Neural progenitor cell (in vitro differentiated cells): ENCODE results near the gene GAS2L1.

Experiments used
- EZH2 ChIP-seq: fragments of 200-600 bp; sonication (generic); IDR thresholded peaks from 2 replicates; pipeline ENCODE4 v1.6.1; 2017; ENCODE audit warnings: antibody characterized with exemption, mild to moderate bottlenecking, moderate library complexity
- EZH2phosphoT487 ChIP-seq: fragments of 200-600 bp; sonication (generic); IDR thresholded peaks from 2 replicates; pipeline ENCODE4 v1.6.1; 2017; ENCODE audit warnings: antibody characterized with exemption
- TF ChIP-seq, protein P1 (sequence below): fragments of 200-600 bp; sonication (generic); IDR thresholded peaks from 2 replicates; pipeline ENCODE4 v1.5.1; 2017; ENCODE audit warnings: antibody characterized with exemption, mild to moderate bottlenecking

DNA sequence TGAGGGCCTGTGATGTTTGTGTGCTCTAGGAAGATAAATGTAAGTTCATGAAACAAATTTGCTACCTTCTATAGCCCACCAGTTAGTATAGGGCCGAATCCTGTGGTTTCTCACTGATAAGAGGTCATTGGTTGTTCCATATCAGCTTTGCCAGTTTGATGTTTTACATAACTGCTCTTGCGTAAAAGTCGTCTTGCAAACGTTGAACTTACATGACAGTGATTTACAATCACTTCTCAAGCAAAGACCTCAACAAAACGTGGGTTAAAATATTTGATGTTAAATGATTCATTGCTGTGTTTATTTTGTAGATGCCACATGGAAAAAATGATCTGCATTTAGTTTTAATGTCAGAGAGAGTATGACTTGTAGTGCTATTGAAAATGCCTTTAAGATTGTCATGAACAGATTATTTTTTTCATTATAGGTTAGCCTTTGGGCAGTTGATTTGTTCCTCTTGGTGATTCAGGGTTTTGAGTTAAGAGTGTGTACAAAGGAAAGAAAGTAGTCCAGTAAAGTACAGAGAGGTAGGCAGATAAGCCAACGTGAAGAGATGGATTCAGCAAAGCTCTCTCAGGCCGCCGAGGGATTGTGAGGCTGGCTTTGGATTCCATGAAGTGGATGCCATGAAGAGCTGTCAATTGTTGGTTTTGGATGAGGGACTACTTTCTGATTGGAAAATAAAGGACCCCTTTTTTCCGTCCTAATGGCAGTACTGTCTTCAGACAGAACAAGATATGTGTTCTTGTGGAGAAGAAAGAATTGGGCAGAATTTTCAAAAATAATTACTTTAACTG is 35.8 kb upstream of the GAS2L1 start:
- TF ChIP-seq, protein P1, sequence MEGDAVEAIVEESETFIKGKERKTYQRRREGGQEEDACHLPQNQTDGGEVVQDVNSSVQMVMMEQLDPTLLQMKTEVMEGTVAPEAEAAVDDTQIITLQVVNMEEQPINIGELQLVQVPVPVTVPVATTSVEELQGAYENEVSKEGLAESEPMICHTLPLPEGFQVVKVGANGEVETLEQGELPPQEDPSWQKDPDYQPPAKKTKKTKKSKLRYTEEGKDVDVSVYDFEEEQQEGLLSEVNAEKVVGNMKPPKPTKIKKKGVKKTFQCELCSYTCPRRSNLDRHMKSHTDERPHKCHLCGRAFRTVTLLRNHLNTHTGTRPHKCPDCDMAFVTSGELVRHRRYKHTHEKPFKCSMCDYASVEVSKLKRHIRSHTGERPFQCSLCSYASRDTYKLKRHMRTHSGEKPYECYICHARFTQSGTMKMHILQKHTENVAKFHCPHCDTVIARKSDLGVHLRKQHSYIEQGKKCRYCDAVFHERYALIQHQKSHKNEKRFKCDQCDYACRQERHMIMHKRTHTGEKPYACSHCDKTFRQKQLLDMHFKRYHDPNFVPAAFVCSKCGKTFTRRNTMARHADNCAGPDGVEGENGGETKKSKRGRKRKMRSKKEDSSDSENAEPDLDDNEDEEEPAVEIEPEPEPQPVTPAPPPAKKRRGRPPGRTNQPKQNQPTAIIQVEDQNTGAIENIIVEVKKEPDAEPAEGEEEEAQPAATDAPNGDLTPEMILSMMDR: no peak
- TF ChIP-seq EZH2phosphoT487 (no peak), EZH2 (no peak)
